IPS-11a (cell line): ENCODE data around the gene CEP112.

Experiments used
- H3K4me3 ChIP-seq: one replicate; pipeline ENCODE4 v1.5.1; 2013; ENCODE audit warnings: low read depth, low read length, control low read depth

Gene CEP112

GRCh38 chr17:65893692-65894279, 298.1 kb downstream of the CEP112 start:
- H3K4me3 ChIP-seq, result no peak overlapping the region

DNA sequence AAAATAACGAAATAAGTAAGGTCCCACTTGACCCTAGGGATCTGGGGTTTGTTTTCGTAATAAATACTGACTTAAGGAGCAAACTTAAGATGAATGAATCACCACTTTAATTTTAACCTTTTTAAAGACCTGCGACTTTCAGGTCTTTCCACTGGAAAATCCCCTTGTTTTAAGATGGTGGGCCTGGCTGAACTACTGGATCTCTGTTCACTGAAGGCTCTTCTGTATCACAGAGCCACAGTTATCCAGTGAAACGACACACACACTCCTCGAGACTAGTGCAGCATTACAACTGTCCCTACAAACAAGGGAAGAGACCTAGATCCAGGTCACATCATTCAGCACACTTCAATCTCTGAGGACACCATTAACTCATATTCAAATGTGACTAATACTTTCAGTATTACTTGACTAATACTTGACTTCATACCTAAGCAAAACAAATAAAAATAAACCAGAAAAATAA, 299.0 kb downstream of the CEP112 start:
- H3K4me3 ChIP-seq, result no peak overlapping the region

GRCh38 chr17:65891231-65891735, 300.6 kb downstream of the CEP112 start:
- no peak overlapping the region for H3K4me3 ChIP-seq

- H3K4me3 ChIP-seq, result no peak overlapping the region
These were observed 303.3 kb downstream of the CEP112 start for GRCh38 chr17:65888649-65889048.

DNA sequence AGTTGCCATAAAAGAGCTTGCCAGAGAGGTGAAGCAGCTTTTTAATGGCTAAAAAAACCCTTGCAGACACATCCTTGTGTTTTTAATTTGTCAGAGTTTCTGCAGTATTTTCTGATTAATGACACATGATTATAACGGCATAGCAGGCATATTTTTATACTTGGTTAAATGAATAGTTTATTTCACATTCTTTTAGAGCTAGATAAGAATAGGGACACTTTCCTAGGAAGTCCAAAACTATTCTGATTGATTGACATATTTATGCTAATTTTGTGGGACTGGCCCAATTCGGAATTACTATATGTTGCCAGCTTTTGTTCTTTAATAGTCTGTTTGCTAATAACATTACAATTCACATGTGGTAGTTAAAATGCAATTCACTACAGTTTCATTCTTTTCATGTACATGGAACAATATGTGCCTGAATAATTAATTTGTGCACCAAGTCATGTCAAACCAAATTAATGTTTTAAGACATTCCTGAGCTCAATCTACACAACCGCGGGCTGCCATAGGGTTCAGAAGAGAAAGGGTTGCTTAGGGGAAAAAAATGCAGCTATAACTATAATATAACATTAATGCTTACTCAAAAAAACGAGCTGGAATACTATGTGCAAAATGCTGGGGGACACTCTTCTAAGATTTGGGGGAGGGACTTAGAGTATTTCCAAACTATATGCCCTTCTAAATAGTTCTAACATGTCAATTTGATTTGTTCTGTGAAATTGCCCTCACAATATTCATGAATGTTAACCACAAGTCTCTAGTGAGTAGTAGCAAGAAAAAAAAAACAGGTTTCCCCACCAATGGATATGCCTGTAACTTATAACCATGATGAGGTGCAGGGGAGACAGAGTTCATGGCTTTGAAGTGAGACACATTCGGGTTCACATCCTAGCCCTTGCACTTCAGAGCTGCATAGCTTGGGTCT, 305.4 kb downstream of the CEP112 start:
- H3K4me3 ChIP-seq, result no peak overlapping the region

DNA sequence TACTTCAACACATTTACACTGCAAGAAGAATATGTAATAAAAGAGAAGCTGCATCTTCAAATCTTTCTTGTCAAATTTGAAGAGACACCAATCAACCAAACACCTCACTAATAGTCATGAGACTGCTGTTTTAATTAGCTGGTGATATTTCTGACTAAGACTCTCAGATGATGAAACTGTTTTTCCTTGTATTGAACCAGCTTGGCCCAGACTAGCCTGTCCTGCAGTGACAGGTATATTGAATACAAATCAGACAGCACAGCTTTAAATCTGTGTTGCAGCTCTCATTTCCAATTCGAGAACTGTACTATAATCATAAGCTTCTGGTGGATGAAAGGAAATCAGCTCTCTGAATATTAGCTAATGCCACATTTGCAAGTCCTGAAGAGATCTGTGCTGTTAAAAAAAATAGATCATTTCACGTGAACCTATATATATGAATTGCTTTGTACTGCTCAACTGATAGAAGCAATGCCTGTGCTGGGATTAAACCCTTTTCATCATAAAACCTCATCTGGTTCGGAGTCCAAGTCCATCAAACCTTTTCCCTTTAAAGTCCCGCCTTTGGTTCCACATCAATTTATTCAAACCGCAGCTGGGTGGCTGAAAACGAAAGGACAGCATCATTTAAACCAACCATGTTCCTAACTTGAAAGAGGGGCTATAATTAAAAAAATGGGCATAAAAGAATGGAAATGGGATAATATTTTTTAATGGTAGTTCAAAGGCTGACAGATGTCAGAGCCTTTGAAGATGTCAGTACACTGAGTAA, 306.2 kb downstream of the CEP112 start:
- no peak overlapping the region for H3K4me3 ChIP-seq

GRCh38 chr17:65876985-65877384, 314.9 kb downstream of the CEP112 start:
- H3K4me3 ChIP-seq, result no peak overlapping the region

DNA sequence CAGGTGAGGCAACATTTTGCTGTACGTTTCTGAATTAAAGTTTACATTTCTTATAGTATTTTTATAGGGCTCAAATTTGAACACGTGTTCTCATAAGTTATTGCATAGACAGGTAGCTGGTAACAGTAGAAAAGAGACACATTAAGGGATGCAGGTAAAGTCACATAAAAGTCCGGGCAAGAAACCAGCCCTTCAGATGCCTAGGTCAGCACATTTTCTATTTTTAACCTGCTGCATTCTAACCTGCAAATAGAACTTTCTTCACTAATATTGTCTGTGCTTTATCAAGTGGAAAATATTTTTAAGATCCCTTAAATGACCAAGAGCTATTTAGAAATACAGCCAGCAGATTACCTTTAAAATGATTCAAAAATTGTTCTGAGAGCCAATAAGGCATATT, 323.1 kb downstream of the CEP112 start:
- no peak overlapping the region for H3K4me3 ChIP-seq

- H3K4me3 ChIP-seq, result no peak overlapping the region
These were observed 324.9 kb downstream of the CEP112 start for GRCh38 chr17:65867014-65867413.

DNA sequence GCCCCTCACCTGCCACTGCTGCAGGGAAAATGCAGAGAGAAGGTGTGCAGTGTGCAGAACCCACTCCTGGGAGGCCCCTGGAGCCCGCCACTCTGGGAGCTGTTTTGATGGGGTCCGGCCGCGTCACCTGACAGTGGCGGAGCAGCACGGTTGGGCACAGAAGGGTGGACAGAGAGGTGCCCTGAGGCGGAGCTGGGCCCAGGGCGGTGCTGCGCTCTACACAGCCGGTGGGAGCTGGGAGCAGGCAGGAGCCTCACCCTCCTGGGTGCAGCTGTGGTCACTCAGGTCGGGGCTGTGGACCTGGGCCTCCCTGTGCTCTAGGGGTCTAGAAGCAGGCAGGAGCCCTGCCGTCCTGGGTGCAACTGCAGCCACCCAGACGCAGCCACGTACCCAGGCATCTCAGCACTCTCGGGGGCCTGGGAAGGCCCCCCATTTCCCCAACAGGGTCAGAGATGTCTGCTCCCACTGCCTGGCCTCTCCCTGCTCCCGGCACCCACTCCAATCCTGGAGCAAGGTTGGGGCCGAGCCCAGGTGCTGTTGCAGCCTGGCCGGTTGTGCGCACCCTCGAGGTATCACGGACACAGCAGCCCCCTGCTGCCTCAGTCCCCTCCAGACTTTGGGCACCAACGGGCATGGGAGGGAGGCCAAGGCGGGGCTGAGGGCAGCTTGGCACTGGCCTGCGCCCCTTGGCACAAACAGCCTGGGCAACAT, 326.1 kb downstream of the CEP112 start:
- no peak overlapping the region for H3K4me3 ChIP-seq

DNA sequence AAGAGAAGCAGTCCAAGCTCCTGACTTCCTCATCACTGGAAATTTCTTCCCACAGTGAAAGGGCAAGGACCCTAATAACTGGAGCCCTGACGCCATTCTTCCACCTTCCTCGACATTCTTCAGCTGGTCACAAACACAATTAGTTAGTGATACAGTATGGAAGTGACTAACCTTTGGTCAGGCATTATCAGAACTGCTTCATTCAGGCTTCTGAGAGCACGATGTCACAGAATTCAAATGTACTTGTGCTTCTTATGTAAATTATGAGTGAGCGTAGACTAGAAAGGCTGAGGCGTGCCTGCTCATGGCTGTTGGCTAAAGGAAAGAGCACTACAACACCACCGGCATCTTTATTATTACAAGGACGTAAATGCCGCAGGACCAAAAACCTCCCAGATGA, 327.5 kb downstream of the CEP112 start:
- no peak overlapping the region for H3K4me3 ChIP-seq

- H3K4me3 ChIP-seq, result no peak overlapping the region
These were observed 334.2 kb downstream of the CEP112 start for GRCh38 chr17:65857718-65858117.

GRCh38 chr17:65856865-65857264, 335.1 kb downstream of the CEP112 start:
- no peak overlapping the region for H3K4me3 ChIP-seq

- H3K4me3 ChIP-seq, result no peak overlapping the region
These were observed 336.3 kb downstream of the CEP112 start for GRCh38 chr17:65855675-65856074.

GRCh38 chr17:65855245-65855644, 336.7 kb downstream of the CEP112 start:
- H3K4me3 ChIP-seq, result no peak overlapping the region

DNA sequence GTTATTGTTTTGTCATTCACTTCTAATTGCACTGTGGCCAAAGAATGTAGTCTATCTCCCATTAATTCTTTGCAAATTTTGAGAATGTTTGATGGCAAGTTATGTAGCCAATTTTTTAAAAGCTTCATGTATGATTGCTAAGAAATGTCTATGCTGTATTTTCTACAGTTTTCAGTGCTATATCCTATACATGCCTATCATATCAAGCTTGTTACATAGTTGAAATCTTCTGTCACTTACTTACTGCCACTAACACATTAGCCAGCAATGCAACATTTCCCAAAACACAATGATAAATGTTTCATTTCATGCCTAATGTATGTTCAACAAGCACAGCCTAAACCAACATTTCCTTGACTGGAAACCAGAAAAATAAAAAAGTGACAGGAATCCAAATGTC, 338.1 kb downstream of the CEP112 start:
- no peak overlapping the region for H3K4me3 ChIP-seq

GRCh38 chr17:65852911-65853310, 339.0 kb downstream of the CEP112 start:
- no peak overlapping the region for H3K4me3 ChIP-seq

DNA sequence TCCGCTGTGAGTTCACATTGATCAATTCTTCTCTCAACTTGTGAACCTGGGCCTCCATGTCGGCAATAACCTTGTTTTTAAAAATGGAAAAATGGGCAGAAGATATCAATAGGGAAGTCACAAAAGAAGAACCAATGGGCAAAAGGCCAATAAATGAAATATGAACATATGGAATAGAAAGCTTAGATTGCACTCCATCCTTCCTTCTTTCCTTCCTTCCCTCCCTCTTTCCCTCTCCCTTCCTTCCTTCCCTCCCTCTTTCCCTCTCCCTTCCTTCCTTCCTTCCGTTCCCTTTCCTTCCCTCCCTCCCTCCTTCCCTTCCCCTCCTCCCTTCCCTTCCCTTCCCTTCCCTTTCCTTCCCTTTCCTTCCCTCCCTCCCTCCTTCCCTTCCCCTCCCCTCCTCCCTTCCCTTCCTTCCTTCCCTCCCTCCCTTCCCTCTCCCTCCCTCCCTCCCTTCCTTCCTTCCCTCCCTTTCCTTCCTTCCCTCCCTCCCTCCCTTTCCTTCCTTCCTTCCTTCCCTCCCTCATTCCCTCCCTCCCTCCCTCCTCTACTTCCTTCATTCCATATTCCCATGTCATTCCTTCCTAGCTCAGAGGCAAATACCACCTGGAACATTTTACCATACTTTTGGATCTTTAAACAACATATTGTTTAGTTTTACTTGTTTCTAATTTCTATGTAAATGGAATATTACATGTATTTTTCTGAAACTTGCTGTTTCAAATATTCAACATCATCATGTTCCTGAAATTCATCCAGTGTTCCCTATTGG, 339.8 kb downstream of the CEP112 start:
- no peak overlapping the region for H3K4me3 ChIP-seq

- no peak overlapping the region for H3K4me3 ChIP-seq
These were observed 341.4 kb downstream of the CEP112 start for GRCh38 chr17:65850486-65850885.

- H3K4me3 ChIP-seq, result no peak overlapping the region
These were observed 343.2 kb downstream of the CEP112 start for GRCh38 chr17:65848751-65849150.
